Activated T-cell treated with anti-CD3 and anti-CD28 coated beads for 4 hours (primary cell): ENCODE data around the gene CFAP53.
"Not testable (repeated sequence)": the region's sequence is repeated elsewhere in the genome, so short reads cannot be mapped to it uniquely, and the experiment has no call there.

Source experiments
- DNase-seq: peaks from one replicate; pipeline ENCODE4 v3.0.0-alpha.2; 2020

Gene CFAP53

DNA sequence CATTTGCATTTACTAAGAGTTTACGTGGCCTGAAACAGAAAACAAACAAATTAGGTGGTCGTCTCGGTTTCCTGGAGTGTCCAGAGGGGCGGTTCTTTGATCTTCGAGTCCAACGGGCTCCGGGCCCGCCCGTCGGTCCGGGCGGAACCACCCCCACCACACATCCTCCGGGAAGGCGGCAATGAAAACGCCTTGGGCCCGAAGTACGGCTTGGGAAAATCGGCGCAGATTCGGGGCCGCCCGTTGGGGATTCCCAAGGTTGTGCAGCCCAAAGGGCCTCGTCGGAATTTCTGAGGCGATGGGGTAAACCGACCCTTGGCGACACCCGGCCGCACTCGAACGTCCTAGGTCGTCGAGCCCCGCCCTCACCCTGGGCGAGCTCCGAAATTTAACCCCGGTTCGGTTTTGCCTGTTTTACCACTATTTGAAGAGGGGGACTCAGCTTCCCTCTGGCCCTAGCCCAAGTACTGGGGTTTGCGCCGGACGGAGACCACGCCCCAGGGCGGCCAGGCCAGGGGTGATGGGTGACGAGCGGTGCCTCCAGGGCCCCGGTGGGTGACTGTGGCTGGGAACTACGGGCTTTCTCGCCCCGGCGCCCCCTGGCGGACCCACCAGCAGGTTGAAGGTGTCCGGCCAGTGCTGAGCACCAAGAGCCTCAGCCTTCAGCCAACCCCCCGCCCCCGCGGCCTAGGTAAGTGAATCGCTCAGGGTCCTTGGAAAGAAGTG lies 1.9 kb upstream of the CFAP53 start:
- peak; percentile 65 for DNase-seq

DNA sequence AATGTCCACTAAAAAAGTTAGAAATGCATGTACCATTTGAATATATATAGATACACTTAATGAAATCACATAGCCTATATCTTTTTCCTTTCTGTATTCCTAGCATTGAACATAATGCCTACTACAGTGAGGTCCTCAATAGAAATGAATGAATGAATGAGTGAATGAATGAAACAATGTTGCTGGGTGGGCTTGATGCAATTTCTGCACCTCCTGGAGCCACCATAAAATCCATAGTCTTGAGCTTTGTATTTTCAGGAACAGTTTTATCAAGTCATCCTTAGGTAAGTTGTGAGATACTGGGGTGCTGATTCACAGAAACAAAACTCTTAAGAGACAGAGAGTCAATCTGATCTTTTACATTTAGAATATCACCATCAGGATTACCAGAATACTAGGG lies 3.3 kb downstream of the CFAP53 start:
- DNase-seq: no peak

DNA sequence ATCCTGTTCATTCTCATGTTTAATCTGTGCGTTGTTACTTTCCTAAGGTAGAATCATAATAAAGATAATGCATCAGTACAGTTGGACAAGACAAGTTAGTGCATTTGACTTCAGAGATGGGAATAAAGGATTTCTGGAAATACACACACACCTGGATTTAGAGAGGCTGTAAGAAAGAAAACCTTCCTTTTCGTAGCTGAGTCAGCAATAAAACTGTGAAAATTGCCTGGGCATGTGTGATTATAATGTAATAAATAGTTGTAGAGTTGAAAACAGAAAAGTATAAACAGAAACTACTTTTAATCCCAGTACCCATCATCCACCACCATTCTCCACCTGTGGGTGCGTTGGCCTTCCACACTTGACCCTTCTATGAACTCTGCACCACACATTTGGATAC lies 15.4 kb downstream of the CFAP53 start:
- no peak for DNase-seq

DNA sequence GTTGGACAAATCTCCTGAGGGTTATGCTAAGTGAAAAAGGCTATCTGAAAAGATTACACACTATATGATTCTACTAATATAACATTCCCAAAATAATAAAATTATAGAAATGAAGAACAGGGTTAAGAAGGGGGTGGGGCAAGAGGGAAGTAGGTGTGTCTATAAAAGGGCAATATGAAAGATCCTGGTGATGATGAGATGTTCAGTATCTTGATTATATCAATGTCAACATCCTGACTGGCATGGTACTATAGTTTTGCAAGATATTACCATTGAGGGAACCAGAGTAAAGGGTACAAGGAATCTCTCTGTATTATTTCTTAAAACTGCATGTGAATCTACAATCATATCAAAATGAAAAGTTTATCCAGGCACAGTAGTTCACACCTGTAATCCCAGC lies 16.7 kb downstream of the CFAP53 start:
- DNase-seq: no peak

DNA sequence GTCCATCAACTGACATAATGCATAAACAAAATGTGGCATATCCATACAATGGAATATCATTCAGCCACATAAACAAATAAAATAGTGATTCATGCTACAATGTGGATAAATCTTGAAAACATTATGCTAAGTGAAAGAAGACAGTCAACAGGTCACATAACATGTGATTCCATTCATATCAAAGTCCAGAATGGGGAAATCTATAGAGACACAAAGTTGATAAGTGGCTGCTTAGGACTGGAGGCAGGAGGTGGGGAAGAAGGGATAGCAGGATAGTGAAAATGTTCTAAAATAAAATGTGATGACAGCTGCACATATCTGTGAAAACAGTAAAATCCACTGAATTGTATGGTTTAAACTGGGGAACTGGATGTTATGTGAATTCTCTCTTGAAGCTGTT lies 18.7 kb downstream of the CFAP53 start:
- DNase-seq: no peak

GRCh38 chr18:50241768-50242167 lies 24.5 kb downstream of the CFAP53 start:
- not testable (repeated sequence) for DNase-seq

GRCh38 chr18:50240080-50240563 lies 26.2 kb downstream of the CFAP53 start:
- DNase-seq: no peak

DNA sequence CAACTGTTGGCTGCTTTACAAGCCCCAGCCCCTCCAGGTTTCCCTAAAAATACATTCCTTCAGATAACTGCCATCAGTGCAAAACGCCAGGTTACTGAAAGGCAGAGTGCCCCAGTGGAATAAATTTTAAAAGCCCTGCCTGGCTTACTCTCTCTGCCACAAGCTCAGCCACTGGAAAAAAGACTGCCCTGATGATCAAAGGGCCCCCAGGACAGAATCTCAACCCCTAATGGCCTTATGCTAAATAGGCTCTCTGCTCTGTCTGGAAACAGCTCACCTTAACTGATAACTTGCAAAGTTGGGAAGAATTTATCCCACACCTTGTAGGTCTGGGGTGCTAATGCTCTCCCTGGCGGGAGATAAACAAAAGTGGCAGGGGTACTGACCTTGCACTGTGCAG lies 33.9 kb downstream of the CFAP53 start:
- no peak for DNase-seq

- DNase-seq: no peak
Measured at GRCh38 chr18:50231621-50232020, 34.7 kb downstream of the CFAP53 start.

GRCh38 chr18:50220249-50220648 lies 46.0 kb downstream of the CFAP53 start:
- DNase-seq: not testable (repeated sequence)

DNA sequence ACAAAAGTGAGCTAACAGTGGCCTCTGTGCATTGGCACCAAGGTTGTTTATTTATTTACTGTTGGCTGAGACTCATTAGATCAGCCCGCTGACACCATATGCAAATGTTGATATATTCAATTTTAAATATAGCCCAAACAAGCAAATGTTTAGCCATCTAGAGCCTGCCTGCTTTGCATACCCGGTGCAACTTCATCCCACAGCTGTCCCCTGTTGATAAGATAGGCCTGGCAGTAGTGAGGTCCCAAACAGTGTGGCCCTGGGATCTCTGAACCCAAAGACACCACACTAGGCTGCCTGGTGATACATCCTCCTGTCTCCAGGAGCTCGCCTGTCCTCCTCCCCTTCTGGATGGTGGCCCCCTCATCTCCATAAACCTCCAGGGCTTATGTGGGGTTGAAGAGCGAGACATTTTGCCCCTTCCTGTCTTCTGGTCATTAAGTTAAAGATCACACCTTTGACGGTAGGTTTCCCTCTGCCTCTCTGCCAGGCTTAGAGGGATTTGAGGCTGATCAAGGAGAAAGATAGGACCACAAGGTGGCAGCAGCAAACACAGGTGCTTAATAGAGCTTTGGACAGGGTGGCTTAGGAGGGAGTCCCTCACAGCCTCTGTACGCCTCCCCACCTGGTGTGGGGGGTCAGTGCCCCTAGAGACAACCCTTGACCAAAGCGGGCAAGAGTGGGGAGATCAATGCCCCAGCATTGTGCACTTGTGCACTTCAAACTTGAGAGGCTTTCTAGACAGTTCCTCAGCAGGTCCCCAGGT lies 47.7 kb downstream of the CFAP53 start:
- DNase-seq: peak; percentile 13

GRCh38 chr18:50209311-50209710 lies 57.0 kb downstream of the CFAP53 start:
- DNase-seq: no peak

- DNase-seq: no peak
Measured at GRCh38 chr18:50207722-50208121, 58.6 kb downstream of the CFAP53 start.

DNA sequence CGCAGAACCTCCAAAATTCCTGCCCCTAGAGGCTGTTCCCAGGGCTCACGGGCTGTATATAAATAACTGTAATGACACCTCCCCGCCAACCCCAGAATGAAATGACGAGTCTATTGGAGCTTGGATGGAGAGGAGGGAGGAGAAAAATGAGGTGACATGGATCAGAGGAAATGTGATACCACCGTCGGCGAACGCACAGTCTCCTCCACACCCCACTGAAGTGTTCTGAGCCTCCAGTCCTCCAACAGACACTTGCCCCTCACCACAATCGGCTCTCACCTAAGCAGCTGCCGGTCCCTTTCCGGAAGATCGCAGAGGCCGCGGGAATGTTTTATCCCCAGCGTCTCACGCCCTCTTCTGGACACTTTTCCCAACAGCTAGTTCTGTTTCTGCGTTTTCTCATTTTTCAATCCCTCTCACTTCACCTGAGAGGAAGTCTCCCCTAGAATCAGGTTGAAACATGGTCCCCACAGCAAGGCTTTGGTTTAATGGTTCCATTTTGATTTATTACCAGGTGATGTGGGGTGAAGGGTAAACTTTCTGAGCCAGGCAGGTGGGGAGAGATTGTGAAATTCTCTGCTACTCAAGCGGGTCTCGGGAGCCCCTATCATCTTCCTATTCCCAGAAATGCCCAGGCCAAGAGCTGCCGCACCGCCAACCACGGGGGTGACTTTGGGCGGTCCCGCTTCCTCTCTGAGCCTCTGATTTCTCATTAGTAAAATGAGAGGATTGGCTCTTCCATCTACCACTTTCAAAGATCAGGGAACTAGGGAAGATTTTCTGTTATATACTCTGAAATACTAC lies 62.3 kb downstream of the CFAP53 start:
- no peak for DNase-seq

DNA sequence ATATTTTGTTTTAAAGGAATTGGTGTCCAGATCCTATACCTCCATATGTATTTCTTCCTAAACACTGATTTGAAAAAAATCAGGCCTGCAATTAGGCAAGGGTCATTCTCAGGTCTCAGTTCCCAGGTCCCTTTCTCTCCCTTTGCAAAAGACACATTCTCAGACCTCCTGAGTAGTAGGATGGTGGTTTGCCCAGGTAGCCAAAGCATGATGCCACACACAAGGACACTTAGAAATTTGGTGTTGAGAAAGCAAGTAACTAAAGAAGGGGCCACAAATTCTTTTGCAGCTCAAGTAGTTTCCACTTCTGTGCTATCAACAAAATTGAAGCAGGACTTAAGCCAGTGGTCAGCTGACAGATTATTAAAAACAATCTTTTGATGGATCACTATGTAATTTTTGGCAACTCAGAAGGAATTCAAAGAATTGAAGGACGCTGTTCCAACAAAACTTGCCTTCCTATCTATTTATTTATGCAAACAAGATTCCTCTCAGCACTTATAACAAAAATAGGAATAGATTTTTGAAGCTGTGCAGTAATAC lies 64.7 kb downstream of the CFAP53 start:
- DNase-seq: no peak

- no peak for DNase-seq
Measured at GRCh38 chr18:50199921-50200320, 66.4 kb downstream of the CFAP53 start.

DNA sequence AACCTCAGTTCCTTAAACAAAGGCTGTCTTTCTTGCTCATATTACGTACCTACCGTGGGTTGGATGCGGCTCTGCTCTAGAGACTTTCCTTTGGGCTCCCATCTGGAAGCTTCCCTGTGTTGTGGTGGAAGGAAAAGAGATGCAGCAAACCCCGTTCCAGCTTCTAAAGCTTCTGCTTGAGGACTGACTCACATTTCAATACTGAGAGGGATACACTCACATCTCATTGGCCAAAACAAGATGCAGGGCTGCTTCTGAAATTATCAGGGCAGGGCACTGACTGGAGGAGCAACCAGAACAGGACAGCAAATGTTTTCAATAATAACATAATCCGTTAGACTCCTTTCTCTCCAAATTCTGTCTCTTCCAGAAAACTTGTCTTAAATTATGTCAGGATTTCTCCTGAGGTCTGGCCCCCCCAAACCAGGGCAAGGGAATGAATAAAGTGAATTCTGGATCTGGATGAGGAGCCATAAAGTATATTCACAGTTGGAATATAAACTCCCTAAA lies 66.9 kb downstream of the CFAP53 start:
- DNase-seq: no peak

DNA sequence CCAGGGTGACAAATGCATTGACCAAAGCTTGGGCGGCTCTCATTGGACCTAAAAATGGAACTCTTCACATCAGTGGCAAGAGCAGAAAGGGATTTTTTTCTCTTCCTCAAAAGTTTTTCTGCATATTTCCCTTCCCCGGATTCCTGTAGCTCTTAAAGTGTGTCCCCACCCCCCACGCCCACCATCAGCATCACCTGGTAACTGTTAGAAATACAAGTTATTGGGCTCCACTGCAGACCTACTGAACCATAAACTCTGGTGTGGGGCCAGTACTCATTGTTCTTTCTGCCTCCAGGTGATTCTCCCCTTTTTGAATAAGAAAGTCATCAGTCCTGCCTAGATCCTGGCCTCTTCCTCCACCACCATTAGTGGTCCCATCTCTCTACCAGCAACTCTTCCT lies 70.0 kb downstream of the CFAP53 start:
- DNase-seq: no peak

GRCh38 chr18:50195689-50196088 lies 70.6 kb downstream of the CFAP53 start:
- DNase-seq: no peak

GRCh38 chr18:50194631-50195532 lies 71.4 kb downstream of the CFAP53 start, which contains the start of gene MYO5B:
TSS of gene MYO5B (minus strand) at chr18:50195147. CDS start at chr18:50194793, 354 bp downstream.
- peak; percentile 32 for DNase-seq

DNA sequence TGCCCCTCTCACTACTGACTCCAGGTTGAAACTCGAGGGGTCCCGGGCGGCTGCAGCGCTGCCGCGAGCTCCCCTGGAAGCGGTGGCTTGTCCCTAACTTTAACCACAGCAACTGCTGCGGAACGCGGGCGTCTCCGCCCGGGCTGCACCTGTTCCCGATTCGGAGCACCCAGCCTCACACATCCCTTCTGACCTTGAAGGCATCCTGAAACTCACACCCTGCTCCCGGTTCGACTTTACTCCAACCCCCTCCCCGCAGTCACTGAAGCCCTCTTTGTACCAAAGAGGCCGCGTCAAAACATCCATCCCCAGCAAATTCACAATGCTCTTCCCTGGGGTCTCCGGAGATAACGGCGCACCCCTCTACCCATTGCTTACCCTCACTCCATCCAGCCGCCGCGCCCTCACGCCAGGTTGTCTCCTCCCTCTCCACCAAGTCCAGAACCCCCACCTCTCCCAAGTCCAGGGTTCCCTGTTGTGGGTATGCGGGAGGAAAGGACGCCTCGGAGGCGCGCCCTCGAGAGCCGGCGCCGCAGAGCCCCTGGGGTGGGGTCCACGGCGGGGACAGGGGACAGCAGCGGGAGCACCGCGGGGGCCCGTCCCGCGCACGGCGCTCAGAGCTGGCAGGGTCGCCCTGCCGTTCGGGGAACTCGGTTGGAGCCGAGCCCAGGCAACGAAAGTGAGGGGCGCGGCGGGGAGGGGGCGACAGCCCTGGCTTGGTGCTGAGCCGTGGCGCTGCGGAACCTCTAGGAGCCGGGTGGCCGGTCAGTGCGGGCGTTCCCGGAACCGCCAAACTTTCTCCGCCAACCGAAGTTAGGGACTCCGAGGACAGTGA lies 72.3 kb downstream of the CFAP53 start:
- DNase-seq: no peak
